Mesendoderm (in vitro differentiated cells): ENCODE results near the gene LRRC42.

Experiments used
- DNase-seq: peaks from one replicate; pipeline ENCODE4 v3.0.0; 2013
- H2AK5ac ChIP-seq: 2 replicates; pipeline ENCODE4 v1.6.1; 2013; ENCODE audit warnings: low read length, inconsistent platforms
- H2BK120ac ChIP-seq: 2 replicates; pipeline ENCODE4 v1.6.1; 2013; ENCODE audit warnings: low read depth, mild to moderate bottlenecking, low read length, moderate library complexity, mixed read lengths
- H2BK15ac ChIP-seq: replicated peaks from 2 replicates; pipeline ENCODE4 v1.6.1; 2013; ENCODE audit warnings: low read depth, mild to moderate bottlenecking, moderate library complexity
- H2BK5ac ChIP-seq: 2 replicates; pipeline ENCODE4 v1.6.1; 2013; ENCODE audit warnings: low read length, inconsistent platforms
- H3K18ac ChIP-seq: 2 replicates; pipeline ENCODE4 v1.6.1; 2013; ENCODE audit warnings: mild to moderate bottlenecking, low read length, mixed read lengths
- H3K23ac ChIP-seq: one replicate; pipeline ENCODE4 v1.6.1; 2013; ENCODE audit warnings: low read length
- H3K27ac ChIP-seq: 2 replicates; pipeline ENCODE4 v1.5.1; 2013; ENCODE audit warnings: low read depth, mild to moderate bottlenecking, inconsistent platforms, low read length, moderate library complexity
- H3K27me3 ChIP-seq: 2 replicates; pipeline ENCODE4 v1.6.1; 2013; ENCODE audit warnings: low read length, control low read depth, mild to moderate bottlenecking, inconsistent platforms; ENCODE audit not compliant: insufficient read depth, poor library complexity
- H3K36me3 ChIP-seq: 2 replicates; pipeline ENCODE4 v1.6.1; 2013; ENCODE audit warnings: low read length, inconsistent platforms; ENCODE audit not compliant: control insufficient read depth, insufficient read depth
- H3K4ac ChIP-seq: one replicate; pipeline ENCODE4 v1.6.1; 2013; ENCODE audit warnings: low read depth, mild to moderate bottlenecking, low read length, moderate library complexity
- H3K4me1 ChIP-seq: 2 replicates; pipeline ENCODE4 v1.6.1; 2013; ENCODE audit warnings: low read depth, low read length, inconsistent platforms; ENCODE audit not compliant: control insufficient read depth
- H3K4me2 ChIP-seq: 2 replicates; pipeline ENCODE4 v1.6.1; 2013; ENCODE audit warnings: low read length
- H3K4me3 ChIP-seq: 2 replicates; pipeline ENCODE4 v1.5.1; 2013; ENCODE audit warnings: mild to moderate bottlenecking, low read length
- H3K56ac ChIP-seq: one replicate; pipeline ENCODE4 v1.6.1; 2013; ENCODE audit warnings: low read length
- H3K79me1 ChIP-seq: 2 replicates; pipeline ENCODE4 v1.6.1; 2013; ENCODE audit warnings: low read length, inconsistent platforms
- H3K79me2 ChIP-seq: 2 replicates; pipeline ENCODE4 v1.6.1; 2013; ENCODE audit warnings: mild to moderate bottlenecking, low read length; ENCODE audit not compliant: control insufficient read depth, insufficient read depth
- H3K9ac ChIP-seq: 2 replicates; pipeline ENCODE4 v1.6.1; 2013; ENCODE audit warnings: low read length, inconsistent platforms
- H4K5ac ChIP-seq: one replicate; pipeline ENCODE4 v1.6.1; 2013; ENCODE audit warnings: low read length
- H4K8ac ChIP-seq: one replicate; pipeline ENCODE4 v1.6.1; 2013; ENCODE audit warnings: low read depth, mild to moderate bottlenecking, control low read depth, low read length, moderate library complexity
- WGBS: extraction: QIAGEN DNeasy Blood & Tissue Kit; methylation state at CpG from one replicate; pipeline ENCODE4 v1.1.7; 2013; ENCODE audit warnings: low lambda C conversion rate, missing lambda C conversion rate; ENCODE audit not compliant: insufficient coverage; ENCODE audit errors: extremely low coverage; 5-methylcytosine and 5-hydroxymethylcytosine counted together

LRRC42 gene

DNA sequence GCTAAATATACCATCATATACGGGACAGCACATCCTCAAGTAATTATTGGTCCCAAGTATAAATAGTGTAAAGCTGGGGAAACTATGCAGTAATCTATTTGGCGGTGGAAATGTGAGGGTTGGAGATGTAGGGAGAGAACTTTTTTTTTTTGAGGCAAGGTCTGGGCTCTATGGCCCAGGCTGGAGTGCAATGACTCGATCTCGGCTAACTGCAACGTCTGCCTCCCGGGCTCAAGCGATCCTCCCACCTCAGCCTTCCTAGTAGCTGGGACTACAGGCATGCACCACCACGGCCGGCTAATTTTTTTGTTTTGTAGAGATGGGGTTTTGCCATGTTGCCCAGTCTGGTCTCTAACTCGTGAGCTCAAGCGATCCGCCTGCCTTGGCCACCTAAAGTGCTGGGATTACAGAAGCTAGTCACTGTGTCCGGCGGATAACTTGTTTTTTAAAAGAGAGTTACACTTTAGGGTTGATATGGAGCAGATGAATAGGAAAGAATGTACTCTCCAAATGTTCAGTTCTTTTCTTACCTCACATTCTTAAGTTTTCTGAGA is 2.6 kb upstream of the LRRC42 start:
- Histone ChIP-seq H3K79me1 (peaks cover 10% of the 10 kb centered on the region), H3K4me3 (no peak overlapping the region), H3K36me3 (no peaks in the 10 kb centered on the region), H3K4me2 (no peak overlapping the region), H3K23ac (no peak overlapping the region), H4K5ac (no peak overlapping the region), H3K27ac (no peak overlapping the region), H3K79me2 (peaks cover 13% of the 10 kb centered on the region), H2AK5ac (no peak overlapping the region), H3K18ac (no peak overlapping the region), H2BK5ac (no peak overlapping the region), H3K9ac (no peak overlapping the region), H3K4ac (no peak overlapping the region), H2BK15ac (no peak overlapping the region), H4K8ac (no peak overlapping the region), H2BK120ac (no peak overlapping the region), H3K56ac (peak overlapping the region; percentile 17), H3K27me3 (no peaks in the 10 kb centered on the region), H3K4me1 (peaks cover 7% of the 10 kb centered on the region)
- DNase-seq: no peak
- WGBS: no CpG with 5 or more reads among the region's 14 CpGs

DNA sequence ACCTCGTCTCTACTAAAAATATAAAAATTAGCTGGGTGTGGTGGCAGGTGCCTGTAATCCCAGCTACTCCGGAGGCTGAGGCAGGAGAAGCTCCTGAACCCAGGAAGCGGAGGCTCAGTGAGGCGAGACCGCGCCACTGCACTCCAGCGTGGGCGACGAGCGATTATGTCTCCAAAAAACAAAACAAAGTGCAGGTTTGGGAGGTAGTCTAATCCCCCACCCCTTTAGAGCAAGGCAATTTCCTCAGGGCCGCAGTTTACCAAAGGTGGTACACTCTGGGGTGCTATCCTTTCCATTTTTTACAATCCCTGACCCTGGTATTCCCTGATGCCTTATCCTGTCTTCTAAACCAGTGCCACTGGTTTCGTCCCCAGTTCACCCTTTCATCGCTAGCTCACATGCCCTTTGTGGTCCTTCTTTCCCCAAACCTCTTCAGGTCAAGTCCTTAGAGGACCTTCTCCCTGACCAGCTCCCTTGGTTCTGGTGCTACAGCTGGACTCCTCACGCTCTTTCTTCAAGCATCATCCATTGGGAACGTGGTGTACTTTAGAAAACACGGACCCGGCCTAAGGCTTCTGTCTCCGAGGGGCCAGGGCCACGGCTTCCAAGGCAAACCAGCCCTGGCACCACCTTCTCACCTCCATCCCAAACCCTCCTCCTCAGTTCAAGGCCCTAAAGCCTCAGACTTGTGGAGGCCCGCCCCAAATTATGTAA is 1.5 kb upstream of the LRRC42 start:
- no peaks in the 10 kb centered on the region for H3K36me3 ChIP-seq
- peak overlapping the region; percentile 91 for H3K9ac ChIP-seq
- no peak overlapping the region for H4K5ac ChIP-seq
- no peak overlapping the region for H2BK120ac ChIP-seq
- H2BK5ac ChIP-seq: no peak overlapping the region
- H3K18ac ChIP-seq: no peak overlapping the region
- peaks cover 16% of the 10 kb centered on the region for H3K79me2 ChIP-seq
- H3K4me1 ChIP-seq: peaks cover 7% of the 10 kb centered on the region
- DNase-seq: peak; percentile 44
- no CpG with 5 or more reads among the region's 20 CpGs for WGBS
- H3K4ac ChIP-seq: peak overlapping the region; percentile 5
- peak overlapping the region; percentile 83 for H2AK5ac ChIP-seq
- H3K4me3 ChIP-seq: peak overlapping the region; percentile 73
- peaks cover 14% of the 10 kb centered on the region for H3K79me1 ChIP-seq
- H3K27ac ChIP-seq: no peak overlapping the region
- H2BK15ac ChIP-seq: no peak overlapping the region
- peak overlapping the region; percentile 77 for H3K4me2 ChIP-seq
- no peaks in the 10 kb centered on the region for H3K27me3 ChIP-seq
- peak overlapping the region; percentile 87 for H3K56ac ChIP-seq
- H3K23ac ChIP-seq: peak overlapping the region; percentile 99
- no peak overlapping the region for H4K8ac ChIP-seq

DNA sequence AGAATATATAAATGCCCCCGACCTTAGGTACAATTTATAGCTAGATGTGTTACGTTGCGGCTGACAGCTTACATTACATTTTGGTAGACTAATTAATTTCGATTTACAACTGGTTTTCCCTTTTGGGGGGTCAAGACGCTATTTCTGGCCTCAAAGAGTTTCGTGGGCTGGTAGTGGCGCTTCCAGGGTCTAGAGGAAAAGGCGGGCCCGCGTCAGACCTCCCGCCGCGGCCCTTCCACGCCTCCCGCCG is 1.0 kb upstream of the LRRC42 start:
- H2BK15ac ChIP-seq: no peak overlapping the region
- no peak overlapping the region for H2BK120ac ChIP-seq
- no peak overlapping the region for H3K4ac ChIP-seq
- H2AK5ac ChIP-seq: no peak overlapping the region
- peak overlapping the region; percentile 77 for H3K4me2 ChIP-seq
- peaks cover 19% of the 10 kb centered on the region for H3K79me1 ChIP-seq
- peaks cover 7% of the 10 kb centered on the region for H3K4me1 ChIP-seq
- H3K36me3 ChIP-seq: no peaks in the 10 kb centered on the region
- H2BK5ac ChIP-seq: peak overlapping the region; percentile 43
- H4K5ac ChIP-seq: no peak overlapping the region
- peak overlapping the region; percentile 13 for H3K18ac ChIP-seq
- no CpG with 5 or more reads among the region's 16 CpGs for WGBS
- H3K79me2 ChIP-seq: peaks cover 21% of the 10 kb centered on the region
- H3K23ac ChIP-seq: no peak overlapping the region
- H3K56ac ChIP-seq: peak overlapping the region; percentile 87
- H3K9ac ChIP-seq: peak overlapping the region; percentile 91
- no peaks in the 10 kb centered on the region for H3K27me3 ChIP-seq
- H4K8ac ChIP-seq: no peak overlapping the region
- no peak for DNase-seq
- H3K27ac ChIP-seq: peak overlapping the region; percentile 50
- H3K4me3 ChIP-seq: peak overlapping the region; percentile 73

DNA sequence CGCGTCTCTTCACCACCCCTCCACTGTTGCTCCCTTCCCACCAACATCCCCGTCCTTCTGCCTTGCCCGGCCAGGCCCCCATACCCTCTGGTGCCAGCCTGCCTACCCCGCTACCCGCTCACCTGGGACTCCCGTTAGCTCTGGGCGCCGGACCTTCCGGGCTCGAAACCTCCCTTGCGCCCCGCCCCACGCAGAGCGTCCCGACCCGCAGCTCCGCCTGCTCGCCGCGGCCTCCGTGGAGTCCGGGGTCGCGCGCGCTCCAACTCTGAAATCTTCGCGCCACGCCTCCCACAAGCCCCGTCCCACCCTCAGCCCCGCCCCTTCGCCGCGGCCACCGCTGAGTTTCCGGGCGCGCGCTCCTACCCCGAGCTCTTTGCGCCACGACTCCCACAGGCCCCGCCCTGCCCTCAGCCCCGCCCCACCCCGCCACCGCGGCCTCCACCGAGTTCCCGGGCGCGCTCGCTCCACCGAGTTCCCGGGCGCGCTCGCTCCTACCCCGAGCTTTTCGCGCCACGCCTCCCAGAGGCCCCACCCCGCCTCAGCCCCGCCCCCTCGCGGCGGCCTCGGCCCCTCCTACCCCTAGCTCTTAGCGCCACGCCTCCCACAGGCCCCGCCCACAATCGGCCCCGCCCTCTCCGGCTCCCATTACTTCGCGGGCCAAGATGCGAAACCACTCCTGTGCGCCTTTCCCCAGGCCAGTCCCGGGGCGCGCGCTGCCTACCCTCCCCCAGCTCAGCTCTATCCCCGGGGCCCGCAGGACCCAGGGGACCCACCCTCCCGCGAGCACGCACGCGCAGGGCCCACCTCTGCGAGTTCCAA is 508 bp upstream of the LRRC42 start, which contains the start of gene IFT25:
TSS of gene IFT25 (minus strand) at position 267 of the 819 bp plus-strand sequence. CDS start 5,617 bp downstream, outside the sequence.
- no peak within 1 kb of the TSS for H2BK15ac ChIP-seq
- peak within 1 kb of the TSS; percentile 77 for H3K4me2 ChIP-seq
- peaks cover 22% of the 10 kb centered on the region for H3K79me2 ChIP-seq
- no peak within 1 kb of the TSS for H4K8ac ChIP-seq
- peak within 1 kb of the TSS; percentile 68 for H3K27ac ChIP-seq
- no peaks in the 10 kb centered on the region for H3K27me3 ChIP-seq
- peaks cover 22% of the 10 kb centered on the region for H3K79me1 ChIP-seq
- H4K5ac ChIP-seq: no peak within 1 kb of the TSS
- peak within 1 kb of the TSS; percentile 99 for H3K23ac ChIP-seq
- H3K56ac ChIP-seq: peak within 1 kb of the TSS; percentile 96
- H3K4ac ChIP-seq: peak within 1 kb of the TSS; percentile 73
- H2BK120ac ChIP-seq: peak within 1 kb of the TSS; percentile 54
- H3K4me1 ChIP-seq: peaks cover 7% of the 10 kb centered on the region
- WGBS: no CpG with 5 or more reads among the region's 90 CpGs
- H2BK5ac ChIP-seq: peak within 1 kb of the TSS; percentile 43
- DNase-seq: peak; percentile 96
- H3K18ac ChIP-seq: peak within 1 kb of the TSS; percentile 92
- peak within 1 kb of the TSS; percentile 91 for H3K9ac ChIP-seq
- peak within 1 kb of the TSS; percentile 73 for H3K4me3 ChIP-seq
- no peaks in the 10 kb centered on the region for H3K36me3 ChIP-seq
- peak within 1 kb of the TSS; percentile 83 for H2AK5ac ChIP-seq

DNA sequence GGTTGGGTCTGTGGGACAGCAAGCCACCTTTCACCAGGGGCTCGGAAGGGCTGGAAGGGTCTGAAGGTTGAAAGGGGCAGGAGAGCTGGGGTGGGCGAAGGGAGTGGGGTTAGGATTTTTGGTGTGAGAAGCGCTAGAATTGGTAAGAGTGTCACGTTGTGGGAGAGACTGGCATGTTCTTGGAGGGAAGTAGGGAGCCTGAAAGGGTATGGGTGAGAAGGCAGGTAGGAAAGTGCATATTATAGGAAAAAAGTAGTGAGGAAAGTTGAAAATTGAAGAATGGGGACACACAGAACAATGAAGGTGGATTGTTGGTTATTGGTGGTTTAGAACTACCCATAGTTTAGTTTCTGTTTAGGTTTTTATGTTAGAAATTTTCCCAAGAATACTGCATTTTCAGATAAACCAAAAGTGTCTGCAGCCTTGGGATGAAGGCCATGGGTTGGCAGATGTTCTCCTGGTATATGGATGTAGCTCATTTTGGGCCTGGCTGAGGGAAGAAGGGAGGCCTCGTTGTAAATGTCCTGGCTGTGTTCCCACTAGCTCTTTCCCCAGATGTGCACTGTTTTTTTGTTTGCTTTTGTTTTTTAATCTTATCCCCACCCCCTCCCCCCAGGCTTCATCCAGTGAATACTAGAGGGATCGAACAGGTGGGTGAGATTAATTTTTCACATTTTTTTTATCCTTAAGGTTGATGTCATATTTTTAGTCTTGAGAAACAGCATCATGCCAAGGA is 1.2 kb downstream of the LRRC42 start:
- H3K56ac ChIP-seq: peak overlapping the region; percentile 96
- DNase-seq: peak; percentile 37
- no peak overlapping the region for H3K27ac ChIP-seq
- no CpG with 5 or more reads among the region's 6 CpGs for WGBS
- H2BK15ac ChIP-seq: no peak overlapping the region
- H2BK5ac ChIP-seq: no peak overlapping the region
- no peaks in the 10 kb centered on the region for H3K36me3 ChIP-seq
- H2AK5ac ChIP-seq: no peak overlapping the region
- H3K27me3 ChIP-seq: no peaks in the 10 kb centered on the region
- H3K4me3 ChIP-seq: peak overlapping the region; percentile 66
- H3K9ac ChIP-seq: peak overlapping the region; percentile 87
- no peak overlapping the region for H4K5ac ChIP-seq
- H3K4me1 ChIP-seq: peaks cover 7% of the 10 kb centered on the region
- H2BK120ac ChIP-seq: no peak overlapping the region
- peaks cover 23% of the 10 kb centered on the region for H3K79me1 ChIP-seq
- H3K4me2 ChIP-seq: peak overlapping the region; percentile 27
- H3K23ac ChIP-seq: no peak overlapping the region
- no peak overlapping the region for H3K4ac ChIP-seq
- H4K8ac ChIP-seq: no peak overlapping the region
- H3K18ac ChIP-seq: no peak overlapping the region
- peaks cover 24% of the 10 kb centered on the region for H3K79me2 ChIP-seq
